Measurements from ENCODE around the gene KCNIP1.

Gene KCNIP1

DNA sequence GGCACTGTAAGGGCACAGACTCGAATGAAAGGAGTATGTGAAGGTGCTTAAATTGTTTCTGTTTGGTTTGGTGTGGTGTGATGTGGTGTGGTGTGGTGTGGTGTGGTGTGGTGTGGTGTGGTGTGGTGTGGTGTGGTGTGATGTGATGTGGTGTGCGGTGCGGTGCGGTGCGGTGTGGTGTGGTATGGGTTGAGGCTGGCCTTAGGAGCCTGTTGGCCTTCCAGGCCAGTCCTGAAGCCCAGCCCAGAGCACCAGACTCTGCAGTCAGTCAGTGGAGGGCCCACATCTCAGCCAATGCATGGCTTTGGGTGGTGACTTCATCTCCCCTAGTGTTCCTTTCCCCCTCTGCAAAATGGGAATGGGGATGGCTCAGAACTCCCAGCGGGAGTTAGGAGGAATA is 85.8 kb downstream of the KCNIP1 start:
- DNase-seq = no peak
- ATAC-seq = no peak
- H3K36me3 Mint-ChIP-seq (ENCODE audit: low read depth) = no peaks in the 10 kb centered on the region
- H3K9me3 Mint-ChIP-seq = no peaks in the 10 kb centered on the region
- H3K27me3 Mint-ChIP-seq = peaks cover 25% of the 10 kb centered on the region
- no peaks in the 10 kb centered on the region for H3K4me1 Mint-ChIP-seq
- no peak overlapping the region for H3K27ac Mint-ChIP-seq
- H3K4me3 Mint-ChIP-seq = no peak overlapping the region

DNA sequence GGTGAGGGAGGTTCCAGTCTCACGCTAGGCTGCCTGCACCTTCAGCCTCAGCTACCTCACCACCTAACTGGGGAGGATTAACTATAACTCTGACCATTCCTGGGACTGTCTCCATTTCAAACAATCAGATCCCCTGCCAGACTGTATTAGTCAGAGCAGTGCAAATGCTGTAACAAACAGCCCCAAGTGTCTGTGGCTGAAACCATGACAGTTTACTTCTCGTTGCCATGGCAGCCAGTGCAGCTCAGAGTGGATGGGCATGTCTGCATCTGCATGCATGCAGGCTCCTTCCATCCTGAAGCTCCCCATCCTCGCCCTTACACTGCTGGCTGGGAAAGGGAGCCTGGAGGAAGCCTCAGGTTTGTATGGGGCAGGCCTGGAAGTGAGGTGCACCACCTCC is 86.7 kb downstream of the KCNIP1 start:
- Mint-ChIP-seq H3K27ac (no peak overlapping the region), H3K27me3 (peaks cover 24% of the 10 kb centered on the region), H3K9me3 (no peaks in the 10 kb centered on the region), H3K4me3 (no peak overlapping the region), H3K36me3 (ENCODE audit: low read depth) (no peaks in the 10 kb centered on the region), H3K4me1 (no peaks in the 10 kb centered on the region)
- DNase-seq (no peak), ATAC-seq (no peak)

DNA sequence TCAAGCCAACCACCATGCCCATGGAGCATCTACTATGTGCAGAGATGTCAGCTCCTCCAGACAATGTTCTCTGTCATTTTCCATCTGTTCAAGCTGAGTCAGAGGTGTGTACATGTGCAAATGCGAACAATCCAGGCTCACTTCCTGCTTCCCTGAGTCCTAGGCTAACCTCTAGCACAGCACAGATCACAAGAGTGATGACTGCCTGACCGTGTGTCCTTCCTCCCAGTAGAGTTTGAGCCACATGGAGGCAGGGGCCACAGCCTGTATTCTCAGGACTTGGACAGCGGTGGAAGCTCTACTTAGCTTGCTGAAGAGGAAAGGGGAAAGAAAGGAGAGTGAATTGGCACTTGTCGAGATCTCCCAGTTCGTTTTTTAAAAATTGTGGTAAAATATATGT is 87.2 kb downstream of the KCNIP1 start:
- Mint-ChIP-seq H3K27ac (no peak overlapping the region), H3K4me3 (no peak overlapping the region), H3K9me3 (no peaks in the 10 kb centered on the region), H3K4me1 (no peaks in the 10 kb centered on the region), H3K27me3 (peaks cover 25% of the 10 kb centered on the region), H3K36me3 (ENCODE audit: low read depth) (no peaks in the 10 kb centered on the region)
- no peak for DNase-seq
- ATAC-seq = no peak

DNA sequence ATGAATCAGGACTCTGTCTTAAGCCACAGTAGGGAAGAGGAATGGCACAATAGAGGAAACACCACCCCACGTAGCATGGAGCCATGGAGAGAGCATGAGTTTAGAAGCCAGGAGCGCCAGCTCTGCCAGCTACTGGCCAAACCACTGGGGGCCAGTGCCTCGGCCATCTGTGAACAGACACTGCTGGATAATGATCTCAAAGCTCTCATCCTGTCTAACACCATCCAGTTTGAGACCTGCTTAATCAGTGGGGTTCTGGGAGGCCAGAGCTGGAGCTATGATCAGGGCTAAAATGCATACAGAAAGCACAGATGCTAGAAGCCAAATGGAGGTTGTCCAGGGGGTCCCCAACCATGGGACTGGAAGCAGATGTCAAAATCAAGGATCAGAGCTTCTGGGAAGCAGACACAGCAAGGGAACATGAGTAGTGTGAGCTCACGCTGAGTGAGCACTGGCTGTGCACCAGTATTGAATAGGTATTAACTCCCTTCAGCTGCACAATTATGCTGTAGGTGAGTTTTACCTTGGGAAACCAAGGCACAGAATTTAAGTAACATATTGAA is 92.7 kb downstream of the KCNIP1 start:
- no peak for ATAC-seq
- H3K27me3 Mint-ChIP-seq = peaks cover 40% of the 10 kb centered on the region

DNA sequence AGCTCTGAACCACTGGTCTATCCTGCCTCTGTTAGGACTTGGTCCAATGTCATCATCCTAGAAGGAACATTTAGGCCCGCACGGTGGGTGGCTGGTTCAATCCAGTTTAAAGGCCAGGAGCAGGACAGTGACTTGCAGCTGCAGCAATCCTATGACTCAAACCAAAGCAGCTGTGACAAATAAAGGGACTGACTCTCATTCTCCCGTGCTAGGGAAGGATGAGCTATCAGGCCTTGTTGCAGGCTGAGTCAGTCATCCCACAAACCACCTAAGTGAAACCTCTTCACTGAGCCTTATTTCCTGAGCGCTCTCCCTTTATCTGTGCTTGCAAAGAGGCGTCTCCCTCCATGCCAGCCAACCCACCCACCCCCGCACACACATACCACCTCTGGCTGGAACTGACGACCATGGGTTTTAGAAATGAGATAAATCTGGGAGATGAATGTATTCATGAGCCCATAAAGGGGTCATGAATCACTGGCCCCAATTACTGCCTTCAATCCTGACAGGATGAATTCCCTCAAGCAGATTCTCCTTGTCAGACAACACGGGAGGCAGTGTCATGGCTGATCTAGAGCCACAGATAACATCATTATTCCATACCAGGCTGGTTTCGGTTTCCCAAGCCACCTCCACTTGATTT is 93.4 kb downstream of the KCNIP1 start:
- Mint-ChIP-seq H3K36me3 (ENCODE audit: low read depth) (no peaks in the 10 kb centered on the region), H3K4me1 (peaks cover 30% of the 10 kb centered on the region), H3K27ac (no peak overlapping the region), H3K9me3 (no peaks in the 10 kb centered on the region), H3K27me3 (peaks cover 44% of the 10 kb centered on the region), H3K4me3 (no peak overlapping the region)
- DNase-seq = peak; percentile 55
- ATAC-seq = peak; percentile 95

More for the DNA sequence above, 92.7 kb downstream of the KCNIP1 start:
- H3K9me3 Mint-ChIP-seq = no peaks in the 10 kb centered on the region
- no peak overlapping the region for H3K4me3 Mint-ChIP-seq
- H3K4me1 Mint-ChIP-seq = peaks cover 30% of the 10 kb centered on the region
- DNase-seq = no peak
- H3K36me3 Mint-ChIP-seq (ENCODE audit: low read depth) = no peaks in the 10 kb centered on the region
- no peak overlapping the region for H3K27ac Mint-ChIP-seq

DNA sequence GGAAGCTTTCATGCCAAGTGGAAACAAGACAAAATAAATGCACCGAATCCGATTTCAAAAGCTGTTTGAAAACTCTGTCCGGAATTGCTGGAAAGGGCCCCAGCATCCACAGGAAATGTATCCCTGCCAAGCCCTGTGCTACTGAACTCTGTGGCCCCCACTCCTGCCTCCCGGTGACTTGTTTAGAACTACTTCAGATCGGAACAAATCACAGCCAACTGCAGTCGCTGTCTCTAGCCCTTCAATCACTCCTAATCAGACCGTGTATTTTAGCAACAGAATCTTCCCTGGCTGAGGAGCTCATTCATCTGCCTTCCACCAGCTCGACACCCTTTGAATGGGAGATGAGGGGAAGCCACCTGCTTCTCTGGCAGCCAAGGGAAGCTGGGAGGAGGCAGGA is 94.1 kb downstream of the KCNIP1 start:
- H3K27ac Mint-ChIP-seq = peak overlapping the region; percentile 31
- DNase-seq = no peak
- no peaks in the 10 kb centered on the region for H3K36me3 Mint-ChIP-seq (ENCODE audit: low read depth)
- no peak for ATAC-seq
- H3K4me1 Mint-ChIP-seq = peaks cover 30% of the 10 kb centered on the region
- no peak overlapping the region for H3K4me3 Mint-ChIP-seq
- peaks cover 44% of the 10 kb centered on the region for H3K27me3 Mint-ChIP-seq
- no peaks in the 10 kb centered on the region for H3K9me3 Mint-ChIP-seq

DNA sequence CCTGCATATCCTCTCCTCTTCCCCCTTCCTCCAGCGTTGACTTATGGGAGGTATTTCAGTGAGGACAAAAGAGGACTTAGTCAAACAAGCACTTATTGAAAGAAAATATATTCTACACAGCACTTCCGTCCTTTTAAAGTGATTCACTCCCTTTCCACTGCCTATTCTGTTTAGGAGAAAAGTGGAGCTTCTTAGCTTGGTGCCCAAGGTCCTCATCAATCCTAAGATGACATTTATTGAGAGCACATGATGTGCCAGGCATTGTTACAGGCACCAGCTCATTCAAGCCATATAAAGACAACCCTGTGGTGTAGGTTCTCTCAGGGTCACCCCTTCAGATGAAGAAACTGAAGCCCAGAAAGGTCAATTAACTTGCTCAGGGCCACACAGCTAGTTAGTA is 95.9 kb downstream of the KCNIP1 start:
- Mint-ChIP-seq H3K27ac (no peak overlapping the region), H3K9me3 (no peaks in the 10 kb centered on the region), H3K4me1 (peaks cover 30% of the 10 kb centered on the region), H3K36me3 (ENCODE audit: low read depth) (no peaks in the 10 kb centered on the region), H3K4me3 (no peak overlapping the region), H3K27me3 (peaks cover 47% of the 10 kb centered on the region)
- ATAC-seq = no peak
- no peak for DNase-seq

DNA sequence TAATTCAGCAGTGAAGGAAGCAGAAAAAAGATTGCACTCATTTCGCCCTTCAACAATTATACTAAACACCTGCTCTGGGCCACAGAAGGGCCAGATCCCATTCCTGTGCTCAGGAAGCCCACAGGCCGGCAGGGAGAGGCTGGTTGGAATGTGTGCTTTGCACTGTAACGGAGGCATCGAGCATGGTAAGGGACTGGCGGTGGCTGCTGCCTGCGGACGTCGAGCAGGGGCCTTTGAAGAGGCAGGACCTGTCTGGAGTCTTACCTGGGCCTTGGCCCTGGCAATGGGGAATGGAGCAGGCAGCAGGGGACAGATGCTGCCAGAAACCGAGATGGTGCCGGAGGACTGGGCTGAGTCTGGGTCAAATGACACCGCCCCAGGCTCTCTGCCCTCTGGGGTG is 97.8 kb downstream of the KCNIP1 start:
- no peaks in the 10 kb centered on the region for H3K9me3 Mint-ChIP-seq
- peaks cover 43% of the 10 kb centered on the region for H3K27me3 Mint-ChIP-seq
- no peak overlapping the region for H3K4me3 Mint-ChIP-seq
- no peak for DNase-seq
- peaks cover 25% of the 10 kb centered on the region for H3K4me1 Mint-ChIP-seq
- no peak for ATAC-seq
- no peak overlapping the region for H3K27ac Mint-ChIP-seq
- H3K36me3 Mint-ChIP-seq (ENCODE audit: low read depth) = no peaks in the 10 kb centered on the region

DNA sequence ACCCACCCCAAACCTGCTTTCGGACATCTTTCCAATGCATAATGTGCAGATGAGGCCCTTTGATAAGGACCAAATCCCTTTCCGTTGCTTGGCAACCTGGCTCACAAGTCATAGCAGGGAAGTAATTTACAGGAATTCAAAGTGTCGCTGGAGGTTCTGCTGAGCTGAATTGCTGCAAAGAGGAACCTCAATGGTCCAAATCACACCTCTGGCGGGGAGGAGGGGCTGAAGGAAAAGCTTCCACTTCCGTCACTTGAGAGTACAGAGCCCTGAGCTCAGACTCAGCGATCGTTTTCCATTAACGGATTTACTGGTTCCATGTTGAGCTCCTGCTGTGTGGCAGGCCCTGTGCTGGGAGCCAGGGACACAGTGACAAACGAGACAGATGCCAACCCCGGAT is 99.3 kb downstream of the KCNIP1 start:
- H3K4me1 Mint-ChIP-seq = peaks cover 12% of the 10 kb centered on the region
- ATAC-seq = no peak
- H3K27me3 Mint-ChIP-seq = peaks cover 38% of the 10 kb centered on the region

DNA sequence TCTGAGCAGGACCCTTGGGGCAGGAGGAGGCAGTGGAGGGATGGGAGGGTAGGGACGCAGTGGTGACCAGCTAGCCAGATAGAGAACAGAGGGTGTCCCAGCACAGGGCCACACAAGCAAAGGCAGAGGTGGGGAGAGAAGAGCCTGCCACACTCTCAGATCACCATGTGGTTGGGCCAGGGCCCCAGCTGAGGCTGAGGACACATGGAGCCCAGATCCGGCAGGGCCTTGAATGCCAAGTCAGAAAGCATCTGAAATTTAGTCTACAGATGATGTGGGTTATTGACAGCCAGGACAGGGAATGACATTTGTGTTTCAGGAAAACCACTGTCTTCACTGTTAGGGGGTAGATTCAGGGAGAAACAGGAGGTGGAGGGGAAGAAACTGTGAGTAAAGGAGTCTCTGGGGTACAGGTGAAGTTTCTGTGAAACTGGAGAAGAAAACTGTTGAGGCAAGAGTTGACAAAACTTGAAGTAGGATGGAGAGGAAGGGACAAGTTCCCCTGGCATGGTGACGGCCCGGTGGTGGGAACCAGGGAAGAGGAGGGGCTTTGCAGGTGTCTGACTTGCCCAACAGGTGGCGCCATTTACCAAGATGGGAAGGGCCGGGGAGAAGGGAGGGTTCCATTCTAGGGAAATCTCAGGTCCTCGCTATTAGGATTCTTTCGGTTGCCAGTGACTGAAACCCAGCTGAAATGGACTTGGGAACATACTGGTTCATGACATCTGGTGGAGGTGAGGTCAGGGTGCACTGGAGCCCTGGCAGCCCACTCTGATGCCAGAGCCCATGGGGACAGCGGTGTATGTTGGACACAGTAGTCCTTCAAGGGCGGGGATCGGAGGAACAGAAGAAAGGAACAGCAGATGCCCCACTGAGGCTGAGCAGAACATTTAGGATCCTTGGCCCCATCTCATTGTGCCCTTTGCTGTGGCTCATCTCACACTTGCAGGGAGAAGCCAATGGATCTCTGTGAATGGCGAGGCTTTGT is 100.1 kb downstream of the KCNIP1 start:
- H3K27ac Mint-ChIP-seq = no peak overlapping the region
- ATAC-seq (peak; percentile 68), DNase-seq (peak; percentile 74)
- H3K9me3 Mint-ChIP-seq = no peaks in the 10 kb centered on the region
- H3K4me3 Mint-ChIP-seq = no peak overlapping the region
- peaks cover 4% of the 10 kb centered on the region for H3K4me1 Mint-ChIP-seq
- H3K27me3 Mint-ChIP-seq = peaks cover 41% of the 10 kb centered on the region
- no peaks in the 10 kb centered on the region for H3K36me3 Mint-ChIP-seq (ENCODE audit: low read depth)

More for the DNA sequence above, 99.3 kb downstream of the KCNIP1 start:
- no peak overlapping the region for H3K27ac Mint-ChIP-seq
- H3K9me3 Mint-ChIP-seq = no peaks in the 10 kb centered on the region
- no peak for DNase-seq
- no peaks in the 10 kb centered on the region for H3K36me3 Mint-ChIP-seq (ENCODE audit: low read depth)
- no peak overlapping the region for H3K4me3 Mint-ChIP-seq

DNA sequence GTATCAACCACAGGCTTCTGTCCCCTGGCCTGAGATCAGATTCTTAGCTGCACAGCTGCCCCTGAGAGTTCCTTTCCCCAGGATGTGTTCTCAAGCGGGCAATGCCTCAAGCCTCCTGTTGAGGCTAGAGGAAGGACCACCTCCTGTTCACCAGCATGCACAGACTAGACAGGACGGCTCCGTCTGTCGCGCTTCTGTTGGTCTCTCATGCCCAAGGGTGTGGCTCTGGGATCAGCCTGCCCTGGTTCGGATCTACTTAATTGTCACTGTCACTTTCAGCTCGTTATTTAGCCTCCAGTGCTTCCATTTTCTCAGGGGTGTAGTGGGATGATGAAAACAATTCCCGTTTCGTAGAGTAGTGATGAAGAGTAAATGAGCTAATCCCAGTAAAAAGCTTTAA is 103.1 kb downstream of the KCNIP1 start:
- no peak for ATAC-seq
- Mint-ChIP-seq H3K4me1 (no peaks in the 10 kb centered on the region), H3K36me3 (ENCODE audit: low read depth) (no peaks in the 10 kb centered on the region), H3K4me3 (no peak overlapping the region), H3K27me3 (peaks cover 19% of the 10 kb centered on the region), H3K9me3 (no peaks in the 10 kb centered on the region), H3K27ac (no peak overlapping the region)
- no peak for DNase-seq

DNA sequence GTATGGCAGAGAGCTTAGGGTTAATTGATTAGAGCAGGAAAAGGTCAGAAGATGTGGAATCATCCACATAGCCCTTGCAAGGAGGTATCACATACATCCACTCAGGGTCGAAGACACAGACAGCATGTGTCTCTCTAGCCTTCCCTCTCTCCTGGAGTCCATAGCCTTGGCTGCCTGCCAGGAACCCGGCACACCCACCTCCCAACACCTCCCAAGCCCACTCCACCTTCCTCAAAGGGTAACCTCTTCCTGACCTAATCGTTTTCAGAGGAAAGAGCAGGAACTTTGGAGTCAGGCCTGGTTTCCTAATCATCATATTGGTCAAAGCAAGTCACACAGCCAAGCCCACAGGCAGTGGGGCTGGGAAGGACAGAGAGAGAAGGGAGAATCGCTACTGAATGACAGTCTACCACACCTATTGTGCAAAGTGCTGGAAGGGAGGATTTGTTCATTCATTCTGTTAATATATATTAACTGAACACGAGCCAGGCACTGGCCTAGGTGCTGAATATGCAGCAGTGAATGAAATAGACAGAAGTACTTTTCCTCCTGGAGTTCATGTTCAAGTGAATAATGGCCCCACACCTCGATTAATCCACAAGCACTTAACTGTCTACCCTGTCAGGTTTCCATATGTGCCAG is 107.8 kb downstream of the KCNIP1 start:
- Mint-ChIP-seq H3K27me3 (peaks cover 8% of the 10 kb centered on the region), H3K4me3 (no peak overlapping the region), H3K4me1 (no peaks in the 10 kb centered on the region), H3K27ac (no peak overlapping the region), H3K36me3 (ENCODE audit: low read depth) (no peaks in the 10 kb centered on the region), H3K9me3 (no peaks in the 10 kb centered on the region)
- ATAC-seq = no peak
- no peak for DNase-seq

DNA sequence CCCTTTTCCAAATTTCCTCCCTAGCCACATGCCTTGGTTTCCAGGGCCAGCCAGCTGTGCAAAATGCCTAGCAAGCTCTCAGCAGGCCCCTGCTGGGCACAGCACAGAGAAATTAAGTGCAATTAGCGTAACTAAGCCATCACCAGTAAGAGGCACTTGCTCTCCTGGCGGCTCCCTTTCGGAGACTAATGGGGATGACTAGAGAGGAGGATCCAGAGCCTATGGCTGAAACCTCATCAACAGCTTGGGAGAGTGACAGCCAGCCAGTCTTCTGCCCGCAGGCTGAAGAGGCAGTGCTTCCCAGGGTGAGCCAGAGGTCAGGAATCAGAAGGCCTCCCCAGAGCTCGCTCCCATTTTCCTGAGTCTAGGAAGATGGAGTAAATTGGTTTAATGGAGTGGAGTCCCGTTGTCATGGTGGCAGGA is 108.4 kb downstream of the KCNIP1 start:
- Mint-ChIP-seq H3K27ac (no peak overlapping the region), H3K9me3 (no peaks in the 10 kb centered on the region), H3K4me3 (no peak overlapping the region), H3K4me1 (no peaks in the 10 kb centered on the region), H3K36me3 (ENCODE audit: low read depth) (no peaks in the 10 kb centered on the region), H3K27me3 (peaks cover 8% of the 10 kb centered on the region)
- DNase-seq = no peak
- ATAC-seq = no peak

DNA sequence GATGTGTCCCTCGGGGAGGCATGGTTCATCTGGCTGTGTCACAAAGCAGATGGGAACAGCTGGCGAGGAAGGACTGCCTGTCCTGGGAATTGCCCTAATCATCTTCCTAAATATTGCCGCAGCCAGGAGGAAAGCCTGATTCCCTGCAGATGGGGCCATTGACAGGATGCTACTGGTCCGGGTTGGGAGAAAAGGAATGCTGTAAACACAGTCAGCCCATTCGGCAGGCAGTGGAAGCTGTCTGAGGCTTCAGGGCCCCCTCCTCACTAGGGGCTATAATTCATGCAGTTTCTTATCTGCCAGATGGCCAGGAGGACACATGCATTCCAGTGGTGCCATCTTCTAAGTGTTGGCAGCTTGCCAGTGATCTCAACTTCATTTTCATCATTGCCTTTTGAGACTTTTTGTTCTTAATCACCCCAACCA is 110.3 kb downstream of the KCNIP1 start:
- ATAC-seq = no peak
- no peak overlapping the region for H3K27ac Mint-ChIP-seq
- no peaks in the 10 kb centered on the region for H3K9me3 Mint-ChIP-seq
- peaks cover 3% of the 10 kb centered on the region for H3K4me1 Mint-ChIP-seq
- DNase-seq = no peak
- H3K36me3 Mint-ChIP-seq (ENCODE audit: low read depth) = no peaks in the 10 kb centered on the region
- no peak overlapping the region for H3K4me3 Mint-ChIP-seq
- peaks cover 4% of the 10 kb centered on the region for H3K27me3 Mint-ChIP-seq
